Testis (tissue), 2 donors: ENCODE data around the gene ITGB5.

Experiments used
- CTCF ChIP-seq, 3 experiments: fragments of 450-650 bp in 2 of 3; fragments of 200-600 bp in 1 of 3; sonication (generic) in 1 of 3; IDR thresholded peaks; one replicate each; pipeline ENCODE4 v1.5.1; 2016 to 2019; ENCODE audit warnings: antibody characterized with exemption in 3 of 3, mild to moderate bottlenecking in 2 of 3, moderate library complexity in 1 of 3
- POLR2A ChIP-seq: fragments of 450-650 bp; IDR thresholded peaks from one replicate; pipeline ENCODE4 v1.6.1; 2017; ENCODE audit warnings: antibody characterized with exemption, mild to moderate bottlenecking, moderate library complexity

DNA sequence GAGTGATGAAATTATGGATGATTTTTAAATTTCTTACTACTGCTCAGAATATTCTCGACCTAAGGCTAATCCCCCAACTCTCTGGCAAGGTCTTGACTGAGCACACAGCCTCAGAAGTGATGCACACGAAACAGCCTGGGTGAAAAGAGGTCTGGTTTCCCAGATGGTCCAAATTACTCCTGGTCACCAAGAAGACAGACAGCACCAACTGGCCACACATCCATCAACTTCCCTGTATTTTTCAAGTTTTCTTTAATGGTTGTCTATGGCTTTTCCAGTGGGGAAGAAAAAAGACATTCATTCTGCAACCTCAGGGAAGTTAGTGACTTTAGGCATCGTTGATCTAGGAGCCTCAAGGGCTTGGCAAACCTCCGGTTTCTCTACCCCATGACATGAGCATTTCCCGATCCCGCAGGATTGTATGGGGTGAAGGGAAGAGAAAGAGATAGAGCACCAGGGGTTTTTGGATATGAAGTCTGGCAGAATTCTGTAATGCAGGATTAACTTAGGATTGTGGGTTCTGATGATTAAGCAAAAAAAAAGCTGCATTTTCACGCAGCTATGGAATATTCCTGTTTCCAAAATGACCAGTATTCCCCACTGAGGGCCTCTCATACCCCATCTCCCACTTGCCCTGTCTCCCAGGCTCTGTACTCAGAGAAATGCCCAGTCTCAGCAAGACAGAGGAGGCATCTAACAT, 94.7 kb downstream of the ITGB5 start:
- TF ChIP-seq CTCF (IDR thresholded peaks at IDR 0.05) = no peak
- no peak for TF ChIP-seq POLR2A
